T-helper 2 cell treated with Interferon-gamma antibody and Interleukin-4, amounts not matched to agents 100 ng/mL and 5 ng/mL, for 36 hours (primary cell): ENCODE data around the gene NT5C. TPM values are rescaled to one million over a fixed set of nuclear protein-coding genes. Genes with fewer than 3 reads are reported as not detected.
"Not testable (repeated sequence)": the region's sequence is repeated elsewhere in the genome, so short reads cannot be mapped to it uniquely, and the experiment has no call there.

Experiments
- intact Hi-C: fragments of 100-400 bp; cut with micrococcal nuclease; formaldehyde crosslinking; loops from one replicate; pipeline ENCODE4 v1.15.1; 2023
- total RNA-seq: library from RNA; stranded (reverse); gene quantifications from 2 replicates; pipeline ENCODE4 v1.2.3, GENCODE V29; 2022

Gene NT5C
- 55.2 and 61.0 TPM in 2 replicates for total RNA-seq

DNA sequence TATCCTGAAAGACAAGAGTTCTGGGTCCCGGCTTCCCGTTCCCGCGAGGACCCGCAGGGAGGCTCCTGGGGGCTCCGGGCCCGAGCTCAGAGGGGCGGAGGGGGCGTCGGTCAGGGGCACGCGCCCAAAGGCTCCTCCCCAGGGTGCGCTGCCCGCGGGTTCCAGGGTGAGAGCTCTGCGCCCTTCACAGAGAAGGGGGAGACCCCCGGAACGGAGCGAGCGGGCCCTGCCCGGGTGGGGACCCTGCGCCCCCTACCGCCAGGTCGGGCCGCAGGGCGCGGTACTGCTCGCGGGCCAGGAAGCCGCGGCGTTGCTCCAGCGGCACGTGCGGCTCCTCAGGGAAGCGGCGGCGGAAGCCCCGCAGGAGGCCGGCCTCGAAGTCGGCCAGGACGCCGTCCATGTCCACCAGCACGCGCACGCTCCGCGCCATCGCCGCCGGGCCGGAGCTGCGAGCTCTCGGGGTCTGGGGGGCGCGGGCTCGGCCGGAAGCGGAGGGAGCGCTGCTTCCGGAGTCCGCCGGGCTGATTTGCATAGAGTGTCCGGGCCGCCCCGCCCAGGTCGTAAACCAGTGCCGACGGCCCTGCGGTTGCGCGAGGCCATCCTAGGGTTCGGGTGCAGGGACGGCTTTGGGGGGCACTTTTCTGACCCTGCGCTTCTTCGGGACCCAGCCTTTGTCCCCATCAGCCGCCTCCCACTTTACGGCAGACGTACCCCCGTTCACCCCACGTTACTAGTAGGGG is at the start of gene NT5C:
NT5C (minus strand) TSS at position 465 of the 740 bp plus-strand sequence; CDS start at position 430, 35 bp downstream.
- intact Hi-C loops = loop anchor here (2.0 to 10.0 kb wide), 4 partner anchors 17 to 71 kb away; partner anchors contain the start of gene JPT1

GRCh38 chr17:75181110-75181509 is 49.6 kb upstream of the NT5C start:
- intact Hi-C loops = loop anchor here (5.0 kb wide), 2 partner anchors 91 to 134 kb away; partner anchors contain the start of genes ATP5PD, KCTD2 and MIF4GD

DNA sequence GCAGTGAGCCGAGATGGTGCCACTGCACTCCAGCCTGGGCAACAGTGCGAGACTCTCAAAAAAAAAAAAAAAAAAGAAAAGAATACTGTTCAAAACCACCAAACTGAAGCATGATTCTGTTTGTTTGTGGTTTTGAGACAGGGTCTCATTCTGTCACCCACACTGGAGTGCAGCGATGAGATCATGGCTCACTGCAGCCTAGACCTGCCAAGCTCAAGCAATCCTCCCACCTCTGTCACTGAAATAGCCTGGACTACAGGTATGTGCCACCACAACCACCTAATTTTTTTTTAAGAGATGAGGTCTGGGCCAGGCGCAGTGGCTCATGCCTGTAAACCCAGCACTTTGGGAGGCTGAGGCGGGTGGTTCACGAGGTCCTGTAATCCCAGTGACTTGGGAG is 46.9 kb upstream of the NT5C start:
- intact Hi-C loops = no loop called here

- intact Hi-C loops = no loop called here
Observed at GRCh38 chr17:75176625-75177024, 45.1 kb upstream of the NT5C start.

DNA sequence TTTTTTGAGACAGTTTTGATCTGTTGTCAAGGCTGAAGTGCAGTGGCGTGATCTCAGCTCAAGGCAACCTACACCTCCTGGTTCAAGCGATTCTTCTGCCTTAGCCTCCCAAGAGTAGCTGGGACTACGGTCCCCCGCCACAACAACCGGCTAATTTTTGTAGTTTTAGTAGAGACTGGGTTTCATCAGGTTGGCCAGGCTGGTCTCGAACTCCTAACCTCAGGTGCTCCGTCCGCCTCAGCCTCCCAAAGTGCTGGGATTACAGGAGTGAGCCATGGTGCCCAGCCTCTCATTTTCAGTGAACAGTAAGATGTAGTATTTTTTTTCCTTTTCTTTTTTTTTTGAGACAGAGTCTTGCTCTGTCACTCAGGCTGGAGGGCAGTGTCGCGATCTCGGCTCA is 43.5 kb upstream of the NT5C start:
- intact Hi-C loops = no loop called here

DNA sequence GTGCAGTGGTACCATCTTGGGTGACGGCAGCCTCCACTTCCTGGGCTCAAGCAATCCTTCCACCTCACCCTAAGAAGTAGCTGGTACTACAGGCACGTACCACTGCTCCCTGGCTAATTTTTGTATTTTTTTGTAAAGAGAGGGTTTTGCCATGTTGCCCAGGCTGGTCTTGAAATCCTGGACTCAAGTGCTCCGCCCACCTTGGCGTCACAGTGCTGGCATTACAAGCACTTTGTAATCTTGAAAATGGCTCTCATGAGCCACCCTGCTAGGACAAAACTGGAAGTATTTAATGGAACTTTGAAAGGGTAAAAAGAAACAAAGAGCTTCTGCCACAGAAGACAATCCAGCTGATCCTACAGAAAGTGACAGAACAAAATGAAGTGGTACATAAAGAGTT is 42.0 kb upstream of the NT5C start:
- intact Hi-C loops = no loop called here

DNA sequence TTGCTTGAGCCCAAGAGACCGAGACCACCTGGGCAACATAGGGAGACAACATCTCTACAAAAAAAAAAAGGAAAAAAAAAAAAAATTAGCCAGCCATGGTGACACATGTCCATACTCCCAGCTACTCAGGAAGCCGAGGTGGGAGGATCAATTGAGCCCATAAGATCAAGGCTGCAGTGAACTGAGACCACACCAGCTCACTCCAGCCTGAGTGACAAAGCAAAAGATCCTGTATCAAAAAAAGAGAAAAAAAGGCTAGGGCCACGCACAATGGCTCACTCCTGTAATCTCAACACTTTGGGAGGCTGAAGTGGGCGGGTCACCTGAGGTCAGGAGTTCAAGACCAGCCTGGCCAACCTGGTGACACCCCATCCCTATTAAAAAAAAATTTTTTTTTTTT is 37.5 kb upstream of the NT5C start:
- intact Hi-C loops = no loop called here

- intact Hi-C loops = not testable (repeated sequence)
Observed at GRCh38 chr17:75164606-75165005, 33.1 kb upstream of the NT5C start.

GRCh38 chr17:75163074-75163473 is 31.5 kb upstream of the NT5C start:
- intact Hi-C loops = no loop called here

- intact Hi-C loops = no loop called here
Observed at GRCh38 chr17:75160211-75160610, 28.7 kb upstream of the NT5C start.

DNA sequence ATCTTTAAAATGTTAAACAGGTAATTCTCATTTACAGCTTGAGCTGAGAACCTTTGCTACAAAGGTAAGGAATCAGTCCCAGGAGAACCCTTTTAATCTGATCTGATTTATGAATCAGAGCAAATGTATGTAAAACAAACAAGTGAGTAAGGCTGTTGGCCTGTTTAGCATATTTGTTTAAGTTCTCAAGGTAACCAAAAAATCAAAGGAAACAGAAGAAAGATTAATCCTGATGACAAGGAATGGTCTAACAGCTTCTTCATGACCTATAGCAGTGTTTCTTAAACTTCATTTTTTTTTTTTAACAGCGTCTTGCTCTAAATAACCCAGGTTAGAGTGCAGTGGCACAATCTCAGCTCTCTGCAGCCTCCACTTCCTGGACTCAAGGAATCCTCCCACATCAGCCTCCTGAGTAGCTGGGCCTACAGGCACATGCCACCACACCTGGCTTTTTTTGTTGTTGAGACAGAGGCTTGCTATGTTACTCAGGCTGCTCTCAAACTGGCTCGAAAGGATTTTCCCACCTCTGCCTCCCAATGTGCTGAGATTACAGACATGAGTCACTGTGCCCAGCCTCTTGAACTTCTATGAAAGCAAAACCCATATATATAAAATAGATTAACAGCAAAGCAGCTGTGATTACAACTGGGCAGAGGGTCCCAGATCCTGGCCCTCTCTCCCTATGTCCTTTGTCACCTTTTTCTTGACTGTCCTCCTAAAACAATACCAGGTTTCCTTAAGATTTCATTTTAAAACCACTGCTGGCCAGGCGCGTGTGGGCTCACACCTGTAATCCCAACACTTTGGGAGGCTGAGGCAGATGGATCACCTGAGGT is 27.9 kb upstream of the NT5C start:
- intact Hi-C loops = no loop called here

GRCh38 chr17:75158480-75158879 is 26.9 kb upstream of the NT5C start:
- intact Hi-C loops = not testable (repeated sequence)

DNA sequence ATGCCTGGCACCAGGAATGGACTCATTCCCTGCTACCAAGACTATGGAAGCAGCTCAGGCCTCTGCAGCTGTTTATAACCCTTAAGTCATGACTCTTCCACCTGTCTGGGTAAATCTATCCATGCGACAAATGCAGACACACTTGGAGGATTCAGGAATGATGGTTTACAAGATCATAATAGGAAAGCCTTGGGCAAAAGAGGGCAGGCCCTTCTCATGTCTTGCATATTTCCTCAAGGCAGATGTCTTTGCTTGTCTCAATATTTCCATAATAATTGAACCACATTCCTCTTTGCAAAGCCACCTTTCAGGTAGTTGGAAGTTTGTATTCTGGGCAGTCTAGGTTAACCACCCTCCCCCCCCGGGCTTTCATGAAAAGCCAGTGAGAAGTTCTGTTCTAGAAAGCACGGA is 23.7 kb upstream of the NT5C start:
- intact Hi-C loops = loop anchor here (2.0 kb wide), 2 partner anchors 16 to 24 kb away; partner anchors contain the start of gene NT5C

DNA sequence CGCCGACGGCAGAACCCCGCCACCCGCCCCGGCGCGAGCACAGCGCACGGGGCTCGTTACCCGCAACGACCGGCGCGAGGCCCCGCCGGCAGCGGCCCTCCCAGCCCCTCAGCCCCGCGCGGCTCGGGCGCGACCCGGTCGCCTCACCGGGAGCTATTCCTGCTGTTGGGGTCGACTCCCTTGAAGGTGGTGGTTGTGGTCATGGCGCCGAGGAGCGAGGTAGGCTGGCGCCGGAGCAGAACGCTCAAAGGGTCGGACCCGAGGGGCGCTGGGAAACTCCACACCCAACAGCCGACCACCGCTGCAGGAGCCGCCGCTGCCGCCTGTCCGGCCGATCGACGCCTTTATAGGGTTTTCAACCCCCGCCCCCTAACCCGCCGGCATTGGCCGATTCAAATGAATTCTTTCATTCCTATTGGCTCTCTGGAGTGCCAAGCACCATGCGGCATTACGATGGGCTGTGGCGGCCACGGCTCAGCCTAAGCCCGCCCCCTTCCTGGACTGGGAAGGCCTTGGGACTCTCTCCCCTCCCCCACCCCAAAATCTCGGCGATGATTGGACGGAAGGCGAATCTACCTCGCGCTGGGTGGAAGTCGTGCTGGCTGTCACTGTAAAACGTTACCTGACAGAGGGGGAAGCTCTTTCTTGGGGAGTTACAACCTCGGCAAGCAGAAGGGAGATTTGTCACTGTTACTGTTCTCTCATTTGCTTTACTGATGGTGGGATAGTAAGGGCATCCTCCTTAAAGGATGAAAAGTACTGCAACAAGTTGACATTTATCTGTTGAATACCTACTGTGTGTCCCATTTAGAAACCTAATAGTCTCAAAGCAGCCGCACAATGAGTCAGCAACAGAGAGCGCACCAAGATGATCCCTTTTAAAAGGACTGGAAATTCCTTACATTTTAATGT is 22.9 kb upstream of the NT5C start, which contains the start of gene JPT1:
JPT1 (minus strand) TSS at position 318 of the 912 bp plus-strand sequence; CDS start at position 203, 115 bp downstream.
- intact Hi-C loops = loop anchor here (1.0 to 5.0 kb wide), 6 partner anchors 16 to 687 kb away; partner anchors contain the start of genes CD300A, NT5C and NUP85

DNA sequence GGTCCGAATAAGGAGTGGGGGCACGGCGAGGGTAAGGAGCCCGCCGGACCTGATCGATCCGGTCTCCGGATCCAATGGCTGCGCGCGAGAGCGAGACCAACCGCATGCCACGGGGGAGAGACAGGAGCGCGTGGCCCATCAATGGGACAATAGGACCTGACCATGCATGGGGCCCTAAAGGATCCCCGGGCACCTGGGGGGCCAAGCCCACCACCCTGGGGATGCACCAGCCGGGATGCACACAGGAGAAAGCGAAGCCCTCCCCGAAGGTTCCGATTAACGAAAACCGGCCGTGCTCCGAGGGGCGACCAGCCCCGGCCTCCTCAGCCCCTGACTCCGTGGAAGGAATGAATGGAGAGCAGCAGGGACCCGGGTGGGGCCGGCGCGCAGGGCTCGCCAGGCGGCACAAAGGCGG is 22.2 kb upstream of the NT5C start:
- intact Hi-C loops = loop anchor here (1.0 to 5.0 kb wide), 6 partner anchors 17 to 686 kb away; partner anchors contain the start of genes CD300A, NT5C and NUP85

- intact Hi-C loops = loop anchor here (5.0 kb wide), 2 partner anchors 41 to 686 kb away; partner anchors contain the start of gene CD300A
Observed at GRCh38 chr17:75152922-75153779, 21.6 kb upstream of the NT5C start.

DNA sequence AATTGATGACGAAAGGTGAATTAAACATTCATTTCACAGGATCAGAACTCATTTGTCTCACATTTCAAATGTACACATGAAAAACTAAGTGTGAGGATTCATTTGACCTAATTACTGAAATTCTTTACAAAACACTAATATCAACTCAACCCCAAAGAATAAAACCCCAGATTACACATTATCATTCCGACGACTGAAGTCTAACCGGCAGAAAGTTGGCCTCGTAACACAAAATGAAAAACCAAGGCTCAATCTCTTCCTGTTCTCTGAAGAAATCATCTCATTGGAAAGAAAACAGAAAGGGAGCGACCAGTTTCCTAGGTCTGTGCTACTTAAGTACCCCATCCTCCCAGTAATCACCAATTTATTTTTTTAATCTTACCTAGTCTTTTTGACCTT is 21.0 kb upstream of the NT5C start:
- intact Hi-C loops = loop anchor here (5.0 kb wide), 2 partner anchors 40 to 685 kb away; partner anchors contain the start of gene CD300A

DNA sequence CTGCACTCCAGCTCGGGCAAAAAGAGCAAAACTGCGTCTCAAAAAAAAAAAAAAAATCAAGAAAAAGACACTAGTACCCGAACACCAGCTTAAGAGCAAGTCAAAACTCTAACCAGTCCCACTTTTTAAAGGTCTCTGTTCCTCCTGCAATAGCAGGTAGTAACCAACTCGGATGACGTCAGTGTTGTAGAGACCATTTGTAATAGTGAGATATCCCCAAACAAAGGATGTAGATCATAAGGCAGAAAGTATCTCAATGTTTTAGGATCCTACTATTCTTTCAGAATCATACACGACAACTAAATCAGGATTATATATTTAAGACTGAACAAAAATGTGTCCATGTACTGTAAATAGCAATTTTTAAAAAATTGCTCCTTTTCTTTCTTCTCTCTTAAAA is 20.4 kb upstream of the NT5C start:
- intact Hi-C loops = loop anchor here (5.0 kb wide), 2 partner anchors 40 to 685 kb away; partner anchors contain the start of gene CD300A

DNA sequence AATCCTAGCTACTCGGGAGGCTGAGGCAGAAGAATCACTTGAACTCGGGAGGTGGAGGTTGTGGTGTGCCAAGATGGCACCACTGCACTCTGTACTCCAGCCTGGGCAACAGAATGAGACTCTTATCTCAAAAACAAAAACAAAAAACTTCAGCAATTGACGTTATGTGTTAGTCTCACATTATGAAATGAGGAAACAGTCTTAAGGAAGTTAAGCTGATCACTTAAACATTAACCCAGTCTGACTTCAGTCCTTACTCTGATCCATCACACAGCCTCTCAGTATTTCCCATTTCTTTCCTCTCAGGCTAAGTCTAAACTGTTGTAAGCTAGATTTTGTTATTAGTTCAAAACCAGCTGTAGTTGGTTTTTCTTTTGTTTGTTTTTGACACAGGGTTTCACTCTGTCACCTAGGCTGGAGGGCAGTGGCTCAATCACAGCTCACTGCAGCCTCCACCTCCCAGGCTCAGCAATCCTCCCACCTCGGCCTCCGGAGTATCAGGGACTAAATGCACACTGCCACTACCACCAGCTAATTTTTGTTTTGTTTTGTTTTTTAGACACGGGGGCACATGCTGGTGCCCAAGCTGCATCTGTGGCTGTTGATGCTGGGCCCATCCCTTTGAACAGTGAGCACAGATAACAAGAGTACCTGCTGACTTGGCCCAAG is 16.5 kb upstream of the NT5C start:
- intact Hi-C loops = no loop called here
